K562 (cell line): ENCODE measurements around the gene DYNC1H1. TPM values are rescaled to one million over a fixed set of nuclear protein-coding genes. Genes with fewer than 3 reads are reported as not detected.

ENCODE experiments used
- ATAC-seq: fragments of 200-7000 bp; cut with Tn5 transposase; 3 replicates; pipeline ENCODE4 v1.9.1; 2020; ENCODE audit warnings: moderate library complexity
- BruUV-seq: library from RNA; stranded (reverse); fragments of 400-500 nt; replicated peaks from 2 replicates; lab custom pipeline; 2021; lab: Mats Ljungman, UMichigan
- CTCF ChIA-PET: fragments of 300-600 bp; formaldehyde crosslinking; extraction: SDS; loops from one replicate; lab custom pipeline; 2021; ENCODE audit warnings: low intra/inter-chr PET ratio; lab: Yijun Ruan, JAX
- POLR2A ChIA-PET: fragments of 300-600, 350-650 bp; sonication (Branson Sonifier 250); formaldehyde crosslinking; extraction: SDS; loops from one replicate; lab custom pipeline; 2021; ENCODE audit warnings: antibody characterized with exemption, inconsistent platforms; lab: Yijun Ruan, JAX
- DNase-seq, 4 experiments: peaks; one replicate each; pipeline versions ENCODE4 v3.0.0 to v3.0.0-alpha.2; 2011 to 2018; ENCODE audit warnings: low spot score in 3 of 4, mixed read lengths in 3 of 4; ENCODE audit errors: extremely low read depth in 1 of 4
- FAIRE-seq: peaks from 2 replicates; lab custom pipeline; 2011; peaks lifted over from hg19 to GRCh38; lab: Jason Lieb, UNC
- H2AFZ ChIP-seq: 2 replicates; pipeline ENCODE4 v1.6.0; 2011; ENCODE audit warnings: low read depth, low read length, control low read depth, inconsistent platforms
- H3K27ac ChIP-seq: fragments of 200-600 bp; 3 replicates; pipeline ENCODE4 v1.8.0; 2011; ENCODE audit warnings: low read depth, mild to moderate bottlenecking, control low read depth, inconsistent platforms, low read length, moderate library complexity, mixed read lengths; ENCODE audit errors: extremely low read depth
- H3K27me3 ChIP-seq, 2 experiments: fragments of 300-600 bp in 1 of 2; 2 replicates in 1 of 2; 3 replicates in 1 of 2; pipeline versions ENCODE4 v1.6.0 to v1.8.0; 2011; ENCODE audit warnings: inconsistent platforms in 2 of 2, low read length in 2 of 2, mild to moderate bottlenecking in 1 of 2, mixed read lengths in 1 of 2, moderate library complexity in 1 of 2; ENCODE audit not compliant: control insufficient read depth in 2 of 2, insufficient read depth in 2 of 2
- H3K36me3 ChIP-seq: fragments of 300-600 bp; 3 replicates; pipeline ENCODE4 v1.8.0; 2011; ENCODE audit warnings: mild to moderate bottlenecking, low read length, inconsistent platforms; ENCODE audit not compliant: control insufficient read depth, insufficient read depth
- H3K4me1 ChIP-seq, 2 experiments: fragments of 200-600 bp in 1 of 2; replicated peaks in 1 of 2; 2 replicates in 1 of 2; 3 replicates in 1 of 2; pipeline versions ENCODE4 v1.5.1 to v1.8.0; 2011; ENCODE audit warnings: inconsistent platforms in 2 of 2, low read length in 2 of 2, mild to moderate bottlenecking in 1 of 2, mixed read lengths in 1 of 2, moderate library complexity in 1 of 2; ENCODE audit not compliant: control insufficient read depth in 2 of 2, insufficient read depth in 2 of 2
- H3K4me2 ChIP-seq: 2 replicates; pipeline ENCODE4 v1.6.1; 2011; ENCODE audit warnings: low read length, control low read depth, inconsistent platforms, mixed read lengths; ENCODE audit not compliant: insufficient read depth
- H3K4me3 ChIP-seq: fragments of 200-600 bp; sonication (generic), shearing (Covaris generic); 2 replicates; pipeline ENCODE4 v1.5.1; 2016; ENCODE audit warnings: control low read depth, inconsistent platforms
- H3K79me2 ChIP-seq: fragments of 200-600 bp; 3 replicates; pipeline ENCODE4 v1.8.0; 2011; ENCODE audit warnings: low read length, inconsistent platforms; ENCODE audit not compliant: control insufficient read depth, insufficient read depth
- H3K9ac ChIP-seq, 2 experiments: 2 replicates each; pipeline versions ENCODE4 v1.6.0 to v1.6.1; 2011; ENCODE audit warnings: low read depth in 2 of 2, low read length in 2 of 2, control low read depth in 1 of 2, inconsistent platforms in 1 of 2, mild to moderate bottlenecking in 1 of 2, mixed read lengths in 1 of 2; ENCODE audit not compliant: insufficient read depth in 1 of 2
- H3K9me1 ChIP-seq: one replicate; pipeline ENCODE4 v1.6.0; 2011; ENCODE audit warnings: inconsistent platforms, mild to moderate bottlenecking, low read length, moderate library complexity; ENCODE audit not compliant: control insufficient read depth, insufficient read depth
- H3K9me3 ChIP-seq: replicated peaks from 2 replicates; pipeline ENCODE4 v1.5.1; 2011; ENCODE audit warnings: low read depth, low read length, inconsistent platforms; ENCODE audit not compliant: control insufficient read depth, insufficient read depth
- H4K20me1 ChIP-seq: replicated peaks from 2 replicates; pipeline ENCODE4 v1.6.1; 2011; ENCODE audit warnings: low read length, inconsistent platforms, mixed read lengths; ENCODE audit not compliant: control insufficient read depth, insufficient read depth
- ATF3 ChIP-seq, 2 experiments: fragments of 450-650 bp in 1 of 2; sonication (generic) in 1 of 2; formaldehyde crosslinking in 1 of 2; IDR thresholded peaks in 1 of 2; conservative IDR thresholded peaks in 1 of 2; 2 replicates each; pipeline versions ENCODE4 v1.6.1 to v1.8.1; 2016 to 2023; ENCODE audit warnings: mild to moderate bottlenecking in 2 of 2, moderate library complexity in 2 of 2, inconsistent platforms in 1 of 2, missing genetic modification reagents in 1 of 2
- CBFA2T2 ChIP-seq: fragments of 450-650 bp; conservative IDR thresholded peaks from 2 replicates; pipeline ENCODE4 v1.6.1; 2017; ENCODE audit warnings: mild to moderate bottlenecking
- MCM2 ChIP-seq: fragments of 450-650 bp; IDR thresholded peaks from 2 replicates; pipeline ENCODE4 v1.6.1; 2017; ENCODE audit warnings: low read depth, mild to moderate bottlenecking
- SAP30 ChIP-seq: fragments of 200-600 bp; sonication (generic); IDR thresholded peaks from 2 replicates; pipeline ENCODE4 v1.6.1; 2012; ENCODE audit warnings: borderline replicate concordance, low read depth, mild to moderate bottlenecking, moderate library complexity, low read length, control low read depth, inconsistent platforms; ENCODE audit not compliant: insufficient read depth, poor library complexity, severe bottlenecking
- WGBS: fragments of 100-300 bp; shearing (Covaris generic); methylation state at CpG from one replicate; pipeline ENCODE4 v1.1.6; 2016; ENCODE audit warnings: low coverage, mixed read lengths; ENCODE audit not compliant: insufficient coverage; ENCODE audit errors: missing lambda C conversion rate; 5-methylcytosine and 5-hydroxymethylcytosine counted together
- in situ Hi-C: fragments of 300-500 bp; cut with MboI; formaldehyde crosslinking; loops from 4 replicates; pipeline ENCODE4 v1.15.0; 2018; ENCODE audit warnings: inconsistent platforms, mixed read lengths
- intact Hi-C: fragments of 100-400 bp; cut with micrococcal nuclease; formaldehyde crosslinking; loops from 2 replicates; pipeline ENCODE4 v1.14.2; 2022
- polyA plus RNA-seq, 8 experiments: library from polyadenylated mRNA; depleted of rRNA in 4 of 8; stranded (reverse) in 5 of 8; unstranded in 3 of 8; fragments of >200 nt; fragmentation: Nextera tagmentation in 2 of 8; fragmentation: Illumina TruSeq in 1 of 8; extraction: Ambion mirVana in 2 of 8; extraction: Trizol in 1 of 8; gene quantifications; 2 replicates each; pipeline versions ENCODE4 v1.2.1 to v1.2.3, GENCODE V29; 2011 to 2014; ENCODE audit warnings: inconsistent platforms in 1 of 8, missing spikeins in 1 of 8
- total RNA-seq, 7 experiments: library from RNA; depleted of rRNA in 6 of 7; stranded (reverse); fragments of >200 nt in 6 of 7; fragmentation: Illumina TruSeq in 2 of 7; extraction: Trizol in 2 of 7; gene quantifications; 2 replicates each; pipeline versions ENCODE4 v1.2.1 to v1.2.3, GENCODE V29; 2011 to 2021; ENCODE audit warnings: low replicate concordance in 1 of 7
- TF ChIP-seq, protein P1 (sequence below): sonication (generic); formaldehyde crosslinking; IDR thresholded peaks from 2 replicates; pipeline ENCODE4 v1.8.1; 2023; ENCODE audit warnings: mild to moderate bottlenecking, missing genetic modification reagents

DYNC1H1 gene
- total and polyA plus RNA-seq, 9 of the 15 experiments (the other 6 are each of a cell fraction or from before 2014, with no cell fraction given): 31.9 to 335 (median 115) TPM

- TF ChIP-seq, protein P1, sequence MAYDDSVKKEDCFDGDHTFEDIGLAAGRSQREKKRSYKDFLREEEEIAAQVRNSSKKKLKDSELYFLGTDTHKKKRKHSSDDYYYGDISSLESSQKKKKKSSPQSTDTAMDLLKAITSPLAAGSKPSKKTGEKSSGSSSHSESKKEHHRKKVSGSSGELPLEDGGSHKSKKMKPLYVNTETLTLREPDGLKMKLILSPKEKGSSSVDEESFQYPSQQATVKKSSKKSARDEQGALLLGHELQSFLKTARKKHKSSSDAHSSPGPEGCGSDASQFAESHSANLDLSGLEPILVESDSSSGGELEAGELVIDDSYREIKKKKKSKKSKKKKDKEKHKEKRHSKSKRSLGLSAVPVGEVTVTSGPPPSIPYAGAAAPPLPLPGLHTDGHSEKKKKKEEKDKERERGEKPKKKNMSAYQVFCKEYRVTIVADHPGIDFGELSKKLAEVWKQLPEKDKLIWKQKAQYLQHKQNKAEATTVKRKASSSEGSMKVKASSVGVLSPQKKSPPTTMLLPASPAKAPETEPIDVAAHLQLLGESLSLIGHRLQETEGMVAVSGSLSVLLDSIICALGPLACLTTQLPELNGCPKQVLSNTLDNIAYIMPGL: no peak
- no peak for TF ChIP-seq SAP30
- no peak for TF ChIP-seq CBFA2T2
These were observed 5.8 kb upstream of the DYNC1H1 start (continued) for GRCh38 chr14:101958418-101959180.

DNA sequence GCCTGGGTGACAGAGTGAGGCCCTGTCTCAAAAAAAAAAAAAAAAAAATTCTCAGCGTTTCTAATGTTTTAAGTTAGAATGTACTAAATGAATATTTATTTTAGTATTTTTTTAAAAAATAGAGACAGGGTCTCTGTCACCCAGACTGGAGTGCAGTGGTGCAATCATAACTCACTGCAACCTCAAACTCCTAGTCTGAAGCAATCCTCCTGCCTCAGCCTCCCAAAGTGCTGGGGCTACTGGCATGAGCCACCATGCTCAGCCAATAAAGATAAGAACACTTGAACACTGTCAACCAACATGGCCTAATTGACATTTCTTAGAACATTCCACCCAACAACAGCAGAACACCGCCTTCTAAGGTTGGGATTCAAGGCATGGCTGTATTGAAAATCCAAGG, 5.1 kb upstream of the DYNC1H1 start:
- DNase-seq (no peak), ATAC-seq (no peak), FAIRE-seq (no peak)
- Histone ChIP-seq H3K4me2 (no peak overlapping the region), H4K20me1 (no peaks in the 10 kb centered on the region), H3K9ac (no peak overlapping the region), H3K27me3 (no peaks in the 10 kb centered on the region), H3K36me3 (no peaks in the 10 kb centered on the region), H3K4me3 (no peak overlapping the region), H3K4me1 (peaks cover 37 to 42% of the 10 kb centered on the region in 2 experiments), H3K79me2 (no peaks in the 10 kb centered on the region), H3K9me1 (no peaks in the 10 kb centered on the region), H3K27ac (no peak overlapping the region), H3K9me3 (no peaks in the 10 kb centered on the region), H2AFZ (peak overlapping the region; percentile 32; the same call in 1 of the 2 replicates)
- in situ Hi-C loops (no loop called here), intact Hi-C loops (no loop called here)
- no peak for TF ChIP-seq MCM2
- TF ChIP-seq ATF3 (IDR thresholded peaks at IDR 0.05): 0 out of 2 replicates have a peak, but pooled peaks have one; percentile 15
- no peak for TF ChIP-seq ATF3 (CRISPR knock-in tag; conservative IDR thresholded peaks at IDR 0.05)
- 43% methylated on average over 2 of the region's 2 CpGs for WGBS
- no TSS peak for BruUV-seq
- POLR2A ChIA-PET: no interaction called here
- CTCF ChIA-PET: no interaction called here
